ENCODE measurements around the gene TOP3A. TPM values are rescaled to one million over a fixed set of nuclear protein-coding genes. Genes with fewer than 3 reads are reported as not detected.
"Not testable (repeated sequence)": the region's sequence is repeated elsewhere in the genome, so short reads cannot be mapped to it uniquely, and the experiment has no call there.

Gene TOP3A
- total RNA-seq, 2 donors from 2014 or later = 60.4 to 67.4 TPM

GRCh38 chr17:18300725-18301480, 13.9 kb downstream of the TOP3A start:
- no peak overlapping the region for H3K27ac Mint-ChIP-seq
- Histone ChIP-seq H3K36me3 (ENCODE audit: control insufficient read depth, insufficient read depth, low read length) (peaks cover 64% of the 10 kb centered on the region), H3K9me3 (ENCODE audit: control insufficient read depth, low read length) (no peaks in the 10 kb centered on the region), H3K9ac (ENCODE audit: extremely low read depth, low read length, poor library complexity, severe bottlenecking) (no peak overlapping the region), H3K27me3 (ENCODE audit: control insufficient read depth, insufficient read depth, low read length, poor library complexity, severe bottlenecking) (no peaks in the 10 kb centered on the region), H3K4me3 (ENCODE audit: low read length) (no peak overlapping the region), H3K4me1 (ENCODE audit: control insufficient read depth, insufficient read depth, low read length) (no peaks in the 10 kb centered on the region), H3K27ac (ENCODE audit: low read depth, low read length) (no peak overlapping the region)
- H3K9me3 Mint-ChIP-seq = peaks cover 2% of the 10 kb centered on the region
- no peaks in the 10 kb centered on the region for H3K4me1 Mint-ChIP-seq
- H3K4me3 Mint-ChIP-seq = no peak overlapping the region
- no peaks in the 10 kb centered on the region for H3K27me3 Mint-ChIP-seq (ENCODE audit: insufficient read depth)
- peaks cover 72% of the 10 kb centered on the region for H3K36me3 Mint-ChIP-seq (ENCODE audit: low read depth)
- WGBS, 2 experiments (ENCODE audit: insufficient coverage in 1 of 2, insufficient read length in 1 of 2) = 90 to 96% methylated on average over 5 to 8 of the region's 8 CpGs
- DNase-seq = no peak
- TF ChIP-seq CTCF (conservative IDR thresholded peaks at IDR 0.05) = no peak

- 96% methylated on average over 24 of the region's 30 CpGs; no CpG with 5 or more reads in 1 of the 2 experiments for WGBS, 2 experiments (ENCODE audit: insufficient coverage in 1 of 2, insufficient read length in 1 of 2)
- H3K27me3 ChIP-seq (ENCODE audit: control insufficient read depth, insufficient read depth, low read length, poor library complexity, severe bottlenecking); H3K27ac Mint-ChIP-seq; DNase-seq; H3K4me3 ChIP-seq (ENCODE audit: low read length); H3K27me3 Mint-ChIP-seq (ENCODE audit: insufficient read depth); H3K4me1 ChIP-seq (ENCODE audit: control insufficient read depth, insufficient read depth, low read length); H3K9ac ChIP-seq (ENCODE audit: extremely low read depth, low read length, poor library complexity, severe bottlenecking); H3K27ac ChIP-seq (ENCODE audit: low read depth, low read length); H3K4me3 Mint-ChIP-seq; H3K9me3 Mint-ChIP-seq; H3K9me3 ChIP-seq (ENCODE audit: control insufficient read depth, low read length); H3K4me1 Mint-ChIP-seq: not testable (repeated sequence)
- peaks cover 72% of the 10 kb centered on the region for H3K36me3 ChIP-seq (ENCODE audit: control insufficient read depth, insufficient read depth, low read length)
- H3K36me3 Mint-ChIP-seq (ENCODE audit: low read depth) = peaks cover 68% of the 10 kb centered on the region
Measured at GRCh38 chr17:18298061-18298460, 16.7 kb downstream of the TOP3A start.

- peaks cover 84% of the 10 kb centered on the region for H3K36me3 ChIP-seq (ENCODE audit: control insufficient read depth, insufficient read depth, low read length)
- WGBS, 2 experiments (ENCODE audit: insufficient coverage in 1 of 2, insufficient read length in 1 of 2) = 93 to 96% methylated on average over 8 to 14 of the region's 15 CpGs
- no peak overlapping the region for H3K27ac ChIP-seq (ENCODE audit: low read depth, low read length)
- H3K4me3 ChIP-seq (ENCODE audit: low read length) = no peak overlapping the region
- H3K4me1 Mint-ChIP-seq = no peaks in the 10 kb centered on the region
- H3K27me3 ChIP-seq (ENCODE audit: control insufficient read depth, insufficient read depth, low read length, poor library complexity, severe bottlenecking) = no peaks in the 10 kb centered on the region
- no peak overlapping the region for H3K4me3 Mint-ChIP-seq
- TF ChIP-seq CTCF (conservative IDR thresholded peaks at IDR 0.05) = no peak
- no peaks in the 10 kb centered on the region for H3K27me3 Mint-ChIP-seq (ENCODE audit: insufficient read depth)
- H3K27ac Mint-ChIP-seq = no peak overlapping the region
- no peaks in the 10 kb centered on the region for H3K9me3 Mint-ChIP-seq
- no peak for DNase-seq
- H3K4me1 ChIP-seq (ENCODE audit: control insufficient read depth, insufficient read depth, low read length) = no peaks in the 10 kb centered on the region
- H3K9ac ChIP-seq (ENCODE audit: extremely low read depth, low read length, poor library complexity, severe bottlenecking) = no peak overlapping the region
- no peaks in the 10 kb centered on the region for H3K9me3 ChIP-seq (ENCODE audit: control insufficient read depth, low read length)
- peaks cover 79% of the 10 kb centered on the region for H3K36me3 Mint-ChIP-seq (ENCODE audit: low read depth)
Measured at GRCh38 chr17:18291718-18292540, 22.9 kb downstream of the TOP3A start.

Data from endodermal cell (in vitro differentiated cells).